HEK293 (cell line): Measurements from ENCODE around the gene SLC39A7.

Experiments used
- BCL6B ChIP-seq: fragments of 450-650 bp; formaldehyde crosslinking; IDR thresholded peaks from 2 replicates; pipeline ENCODE4 v1.5.1; 2017; ENCODE audit warnings: missing biosample characterization, missing genetic modification characterization
- CTCF ChIP-seq: fragments of 450-650 bp; formaldehyde crosslinking; IDR thresholded peaks from 2 replicates; pipeline ENCODE4 v1.5.1; 2016; ENCODE audit warnings: missing biosample characterization, missing genetic modification characterization
- MEIS1 ChIP-seq: sonication (generic); formaldehyde crosslinking; IDR thresholded peaks from 2 replicates; pipeline ENCODE4 v1.8.1; 2022; ENCODE audit warnings: missing genetic modification reagents, mild to moderate bottlenecking, borderline replicate concordance
- PRDM1 ChIP-seq: fragments of 450-650 bp; formaldehyde crosslinking; IDR thresholded peaks from 2 replicates; pipeline ENCODE4; 2016; ENCODE audit warnings: missing biosample characterization, missing genetic modification characterization
- ZNF140 ChIP-seq: fragments of 450-650 bp; formaldehyde crosslinking; IDR thresholded peaks from 2 replicates; pipeline ENCODE4 v1.5.1; 2016; ENCODE audit warnings: missing biosample characterization, missing genetic modification characterization
- ZNF24 ChIP-seq: fragments of 450-650 bp; formaldehyde crosslinking; IDR thresholded peaks from 2 replicates; pipeline ENCODE4 v1.5.1; 2016; ENCODE audit warnings: missing biosample characterization, missing genetic modification characterization
- ZNF510 ChIP-seq: fragments of 450-650 bp; formaldehyde crosslinking; IDR thresholded peaks from 2 replicates; pipeline ENCODE4 v1.5.1; 2018; ENCODE audit warnings: mild to moderate bottlenecking, missing genetic modification characterization, missing biosample characterization; ENCODE audit not compliant: insufficient replicate concordance
- ZNF837 ChIP-seq: fragments of 450-650 bp; formaldehyde crosslinking; IDR thresholded peaks from 2 replicates; pipeline ENCODE4 v1.5.1; 2016; ENCODE audit warnings: missing biosample characterization, missing genetic modification characterization
- ZNF843 ChIP-seq: fragments of 450-650 bp; formaldehyde crosslinking; IDR thresholded peaks from 2 replicates; pipeline ENCODE4 v1.5.1; 2016; ENCODE audit warnings: missing biosample characterization, missing genetic modification characterization

GRCh38 chr6:33243476-33243875 lies 42.8 kb downstream of the SLC39A7 start:
- TF ChIP-seq PRDM1 (tag by site-specific recombination) (no peak), ZNF510 (tag by site-specific recombination) (no peak), BCL6B (no peak), CTCF (tag by site-specific recombination) (no peak), ZNF843 (tag by site-specific recombination) (no peak), ZNF140 (tag by site-specific recombination) (no peak), MEIS1 (CRISPR knock-in tag) (no peak), ZNF24 (no peak), ZNF837 (tag by site-specific recombination) (no peak)
